Measurements from ENCODE around the gene MBD4. TPM values are rescaled to one million over a fixed set of nuclear protein-coding genes. Genes with fewer than 3 reads are reported as not detected.
A peak's percentile ranks its signal among the peaks of the same experiment; 100 is the strongest.

The MBD4 gene
- total RNA-seq, 1 donor from 2014 or later: 23.9 TPM

DNA sequence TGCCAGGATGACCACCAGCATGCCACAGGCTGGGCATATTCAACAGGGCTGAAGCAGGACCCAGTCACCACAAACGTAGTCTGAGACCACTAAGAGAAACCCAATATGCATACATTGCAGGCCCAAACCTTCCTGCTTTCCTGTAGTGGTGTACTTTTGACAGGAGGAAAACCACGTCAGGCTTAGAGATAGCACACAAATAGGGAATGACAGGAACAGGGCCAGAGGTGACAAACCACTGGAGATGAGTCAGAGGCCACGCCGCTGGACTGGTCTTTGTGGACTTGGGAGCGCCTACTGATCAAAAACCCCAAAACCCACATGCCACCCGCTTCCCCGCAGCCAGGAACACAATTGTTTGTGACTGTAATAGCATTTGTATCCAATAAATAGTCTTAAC is 7.7 kb downstream of the MBD4 start:
- TF ChIP-seq, protein P1, sequence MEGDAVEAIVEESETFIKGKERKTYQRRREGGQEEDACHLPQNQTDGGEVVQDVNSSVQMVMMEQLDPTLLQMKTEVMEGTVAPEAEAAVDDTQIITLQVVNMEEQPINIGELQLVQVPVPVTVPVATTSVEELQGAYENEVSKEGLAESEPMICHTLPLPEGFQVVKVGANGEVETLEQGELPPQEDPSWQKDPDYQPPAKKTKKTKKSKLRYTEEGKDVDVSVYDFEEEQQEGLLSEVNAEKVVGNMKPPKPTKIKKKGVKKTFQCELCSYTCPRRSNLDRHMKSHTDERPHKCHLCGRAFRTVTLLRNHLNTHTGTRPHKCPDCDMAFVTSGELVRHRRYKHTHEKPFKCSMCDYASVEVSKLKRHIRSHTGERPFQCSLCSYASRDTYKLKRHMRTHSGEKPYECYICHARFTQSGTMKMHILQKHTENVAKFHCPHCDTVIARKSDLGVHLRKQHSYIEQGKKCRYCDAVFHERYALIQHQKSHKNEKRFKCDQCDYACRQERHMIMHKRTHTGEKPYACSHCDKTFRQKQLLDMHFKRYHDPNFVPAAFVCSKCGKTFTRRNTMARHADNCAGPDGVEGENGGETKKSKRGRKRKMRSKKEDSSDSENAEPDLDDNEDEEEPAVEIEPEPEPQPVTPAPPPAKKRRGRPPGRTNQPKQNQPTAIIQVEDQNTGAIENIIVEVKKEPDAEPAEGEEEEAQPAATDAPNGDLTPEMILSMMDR (IDR thresholded peaks at IDR 0.05; ENCODE audit: insufficient read depth, low read length, poor library complexity, severe bottlenecking): no peak
- H3K27me3 ChIP-seq (ENCODE audit: control insufficient read depth, insufficient read depth, low read length): peaks cover 7% of the 10 kb centered on the region
- H3K36me3 ChIP-seq (ENCODE audit: control insufficient read depth, insufficient read depth, low read length): no peaks in the 10 kb centered on the region
- no peak for DNase-seq (ENCODE audit: low read depth)
- no peak overlapping the region for H3K4me3 ChIP-seq (ENCODE audit: low read depth, low read length)

DNA sequence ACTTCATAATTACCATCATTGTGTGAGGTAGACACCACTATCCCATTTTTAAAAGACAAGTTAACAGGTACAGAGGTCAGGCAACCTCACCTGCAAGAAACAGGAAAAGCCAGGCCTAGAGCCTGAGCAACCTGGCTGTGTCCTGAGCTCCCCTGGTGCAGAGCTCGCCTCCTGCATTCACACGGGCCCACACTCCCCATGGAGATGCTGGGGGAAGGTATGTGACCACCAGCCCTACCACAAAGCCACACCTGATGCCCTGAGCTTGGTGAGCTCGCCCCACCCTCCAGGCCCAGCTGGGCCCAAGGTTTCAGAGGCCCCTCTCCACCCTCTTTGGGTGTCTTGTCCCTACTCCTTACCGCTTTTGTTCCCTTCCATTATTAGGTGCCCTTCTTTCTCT is 10.1 kb downstream of the MBD4 start:
- Histone ChIP-seq H3K36me3 (ENCODE audit: control insufficient read depth, insufficient read depth, low read length) (no peaks in the 10 kb centered on the region), H3K27me3 (ENCODE audit: control insufficient read depth, insufficient read depth, low read length) (peaks cover 7% of the 10 kb centered on the region), H3K4me3 (ENCODE audit: low read depth, low read length) (no peak overlapping the region)
- DNase-seq (ENCODE audit: low read depth): no peak
- TF ChIP-seq, protein P1 (IDR thresholded peaks at IDR 0.05; ENCODE audit: insufficient read depth, low read length, poor library complexity, severe bottlenecking): no peak

DNA sequence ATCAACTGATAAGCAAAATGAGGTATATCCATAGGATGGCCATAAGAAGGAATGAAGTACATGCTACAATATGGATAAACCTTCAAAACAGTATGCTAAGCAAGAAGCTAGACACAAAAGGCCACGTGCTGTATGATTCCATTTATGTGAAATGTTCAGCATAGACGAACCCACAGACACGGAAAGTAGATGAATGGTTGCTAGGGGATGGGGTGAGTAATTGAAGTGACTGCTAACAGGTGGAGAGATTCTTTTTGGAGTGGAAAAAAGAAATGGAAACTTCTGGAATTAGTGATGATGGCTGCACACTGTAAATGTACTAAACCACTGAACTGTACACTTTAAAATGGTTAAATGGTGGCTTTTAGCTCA is 10.7 kb downstream of the MBD4 start:
- DNase-seq (ENCODE audit: low read depth): no peak
- no peak overlapping the region for H3K4me3 ChIP-seq (ENCODE audit: low read depth, low read length)
- H3K27me3 ChIP-seq (ENCODE audit: control insufficient read depth, insufficient read depth, low read length): peaks cover 7% of the 10 kb centered on the region
- H3K36me3 ChIP-seq (ENCODE audit: control insufficient read depth, insufficient read depth, low read length): no peaks in the 10 kb centered on the region
- TF ChIP-seq, protein P1 (IDR thresholded peaks at IDR 0.05; ENCODE audit: insufficient read depth, low read length, poor library complexity, severe bottlenecking): no peak

DNA sequence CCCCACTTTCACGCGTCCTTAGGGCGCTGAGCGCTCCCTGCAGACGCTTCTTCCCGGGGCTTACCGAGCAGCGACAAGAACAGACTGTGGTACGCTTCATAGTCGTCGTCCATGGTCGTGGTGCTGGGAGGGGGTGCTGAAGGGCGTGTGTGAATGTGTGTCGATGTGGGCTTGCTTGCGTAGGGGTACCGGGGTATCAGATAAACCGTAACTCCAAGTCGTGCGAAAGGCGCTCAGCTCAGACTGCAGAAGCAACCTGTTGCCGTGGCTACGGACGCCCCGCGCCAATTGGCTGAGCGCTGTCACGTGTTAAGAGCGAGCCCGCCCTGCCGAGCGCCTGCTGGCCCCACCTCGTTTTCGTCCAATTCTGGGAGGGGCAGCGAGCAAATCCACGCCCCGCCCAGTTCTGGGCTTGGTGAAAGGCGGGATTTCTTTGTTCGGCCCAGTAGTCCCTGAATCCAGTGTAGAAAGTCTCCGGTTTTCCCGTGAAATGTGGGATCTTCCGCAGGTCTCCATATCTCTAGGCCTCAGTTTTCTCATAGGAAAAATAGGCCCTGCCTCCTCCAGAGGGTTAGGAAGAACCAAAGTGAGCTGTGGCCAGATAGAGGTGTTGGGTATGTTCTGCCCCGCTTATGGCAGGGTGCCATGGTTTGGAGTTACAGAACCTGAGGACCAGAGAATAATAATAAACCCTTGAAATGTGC is 11.2 kb downstream of the MBD4 start, which contains the start of gene EFCAB12:
Gene EFCAB12 (minus strand): TSS at position 261 of the 704 bp plus-strand sequence. CDS start 148 bp downstream, at position 113.
- peak; percentile 65 for DNase-seq (ENCODE audit: low read depth)
- Histone ChIP-seq H3K36me3 (ENCODE audit: control insufficient read depth, insufficient read depth, low read length) (no peaks in the 10 kb centered on the region), H3K4me3 (ENCODE audit: low read depth, low read length) (peak within 1 kb of the TSS; percentile 66), H3K27me3 (ENCODE audit: control insufficient read depth, insufficient read depth, low read length) (peaks cover 7% of the 10 kb centered on the region)
- TF ChIP-seq, protein P1 (IDR thresholded peaks at IDR 0.05; ENCODE audit: insufficient read depth, low read length, poor library complexity, severe bottlenecking): no peak

DNA sequence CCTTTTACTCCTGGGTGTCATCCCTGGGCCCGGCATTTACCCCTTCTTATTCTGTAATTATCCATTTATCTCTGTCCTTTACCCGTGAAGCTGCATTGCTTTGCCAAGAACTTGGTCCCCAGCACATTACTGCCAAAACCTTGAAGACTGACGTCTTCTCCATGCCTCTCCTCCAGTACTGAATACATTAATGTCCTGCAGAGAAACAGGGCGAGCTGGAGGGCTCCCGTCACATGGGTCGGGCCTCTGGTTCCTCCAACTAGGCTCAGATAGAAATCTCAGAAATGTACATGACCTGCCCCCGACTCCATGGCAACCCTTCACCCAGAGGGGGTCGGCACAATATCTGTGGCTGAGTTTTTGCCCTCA is 11.8 kb downstream of the MBD4 start:
- Histone ChIP-seq H3K36me3 (ENCODE audit: control insufficient read depth, insufficient read depth, low read length) (no peaks in the 10 kb centered on the region), H3K4me3 (ENCODE audit: low read depth, low read length) (peak overlapping the region; percentile 66), H3K27me3 (ENCODE audit: control insufficient read depth, insufficient read depth, low read length) (peaks cover 7% of the 10 kb centered on the region)
- TF ChIP-seq, protein P1 (IDR thresholded peaks at IDR 0.05; ENCODE audit: insufficient read depth, low read length, poor library complexity, severe bottlenecking): no peak
- DNase-seq (ENCODE audit: low read depth): no peak

DNA sequence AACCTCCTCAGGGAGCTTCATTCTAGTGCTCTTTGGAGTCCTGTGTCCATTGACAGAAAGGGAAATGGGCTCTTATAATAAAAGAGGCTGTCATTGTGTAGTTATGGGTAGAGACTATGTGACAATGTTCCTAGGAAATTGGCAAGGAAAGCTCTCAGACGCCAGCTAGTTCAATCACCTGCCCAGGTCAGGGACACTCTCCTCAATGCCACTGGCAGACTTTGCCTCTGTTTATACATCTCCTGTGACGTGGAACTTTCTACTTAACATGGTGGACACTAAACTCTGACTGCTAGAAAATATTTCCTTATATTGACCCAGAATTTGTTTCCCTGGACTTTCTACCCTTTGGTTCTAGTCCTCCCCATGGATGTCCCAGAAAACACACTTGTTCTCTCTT is 14.1 kb downstream of the MBD4 start:
- no peak for DNase-seq (ENCODE audit: low read depth)
- H3K27me3 ChIP-seq (ENCODE audit: control insufficient read depth, insufficient read depth, low read length): peaks cover 7% of the 10 kb centered on the region
- TF ChIP-seq, protein P1 (IDR thresholded peaks at IDR 0.05; ENCODE audit: insufficient read depth, low read length, poor library complexity, severe bottlenecking): no peak
- H3K4me3 ChIP-seq (ENCODE audit: low read depth, low read length): no peak overlapping the region
- H3K36me3 ChIP-seq (ENCODE audit: control insufficient read depth, insufficient read depth, low read length): no peaks in the 10 kb centered on the region

Data from kidney epithelial cell (primary cell).